ENCODE data around the gene CNN3.

Gene CNN3

GRCh38 chr1:94866164-94866807, 60.6 kb downstream of the CNN3 start:
- DNase-seq (ENCODE audit: low read depth), result peak; percentile 50
- no peak overlapping the region for H3K4me3 ChIP-seq (ENCODE audit: low read length)
- no peak for TF ChIP-seq CTCF (conservative IDR thresholded peaks at IDR 0.05; ENCODE audit: low read length)

- peak; percentile 90 for DNase-seq (ENCODE audit: low read depth)
- no peak overlapping the region; the same call in 1 of the 2 replicates for H3K4me3 ChIP-seq (ENCODE audit: low read length)
- TF ChIP-seq CTCF (conservative IDR thresholded peaks at IDR 0.05; ENCODE audit: low read length), result no peak
These were observed 61.5 kb downstream of the CNN3 start for GRCh38 chr1:94865360-94865759.

GRCh38 chr1:94864821-94865220, 62.1 kb downstream of the CNN3 start:
- H3K4me3 ChIP-seq (ENCODE audit: low read length), result peak overlapping the region; percentile 2
- no peak for TF ChIP-seq CTCF (conservative IDR thresholded peaks at IDR 0.05; ENCODE audit: low read length)
- peak; percentile 50 for DNase-seq (ENCODE audit: low read depth)

- DNase-seq (ENCODE audit: low read depth), result peak; percentile 90
- peak overlapping the region; percentile 40 for H3K4me3 ChIP-seq (ENCODE audit: low read length)
- no peak for TF ChIP-seq CTCF (conservative IDR thresholded peaks at IDR 0.05; ENCODE audit: low read length)
These were observed 63.0 kb downstream of the CNN3 start for GRCh38 chr1:94863919-94864318.

GRCh38 chr1:94863297-94863911, 63.5 kb downstream of the CNN3 start:
- H3K4me3 ChIP-seq (ENCODE audit: low read length), result peak overlapping the region; percentile 14; the same call in 1 of the 2 replicates
- DNase-seq (ENCODE audit: low read depth), result peak; percentile 87
- TF ChIP-seq CTCF (conservative IDR thresholded peaks at IDR 0.05; ENCODE audit: low read length), result no peak

GRCh38 chr1:94862718-94863117, 64.2 kb downstream of the CNN3 start:
- no peak for DNase-seq (ENCODE audit: low read depth)
- no peak for TF ChIP-seq CTCF (conservative IDR thresholded peaks at IDR 0.05; ENCODE audit: low read length)
- no peak overlapping the region for H3K4me3 ChIP-seq (ENCODE audit: low read length)

- DNase-seq (ENCODE audit: low read depth), result no peak
- no peak overlapping the region for H3K4me3 ChIP-seq (ENCODE audit: low read length)
- no peak for TF ChIP-seq CTCF (conservative IDR thresholded peaks at IDR 0.05; ENCODE audit: low read length)
These were observed 67.7 kb downstream of the CNN3 start for GRCh38 chr1:94859174-94859573.
